IPS-18a (cell line): Measurements from ENCODE around the gene ZNF805.
A peak's percentile ranks its signal among the peaks of the same experiment; 100 is the strongest.
"Not testable (repeated sequence)": the region's sequence is repeated elsewhere in the genome, so short reads cannot be mapped to it uniquely, and the experiment has no call there.

Source experiments
- H3K27ac ChIP-seq: one replicate; pipeline ENCODE4 v1.5.1; 2013; ENCODE audit warnings: low read length
- H3K27me3 ChIP-seq: one replicate; pipeline ENCODE4 v1.6.1; 2013; ENCODE audit warnings: mild to moderate bottlenecking, low read length; ENCODE audit not compliant: control insufficient read depth, insufficient read depth
- H3K36me3 ChIP-seq: one replicate; pipeline ENCODE4 v1.6.1; 2013; ENCODE audit warnings: low read depth, low read length; ENCODE audit not compliant: control insufficient read depth
- H3K4me1 ChIP-seq: one replicate; pipeline ENCODE4 v1.6.1; 2013; ENCODE audit warnings: low read depth, low read length; ENCODE audit not compliant: control insufficient read depth
- H3K4me3 ChIP-seq: one replicate; pipeline ENCODE4 v1.5.1; 2013; ENCODE audit warnings: low read length
- H3K9ac ChIP-seq: one replicate; pipeline ENCODE4 v1.6.1; 2013; ENCODE audit warnings: mild to moderate bottlenecking, low read length, moderate library complexity
- H3K9me3 ChIP-seq: one replicate; pipeline ENCODE4 v1.6.1; 2013; ENCODE audit warnings: low read depth, low read length; ENCODE audit not compliant: control insufficient read depth

Gene ZNF805

GRCh38 chr19:57239982-57240310, 486 bp upstream of the ZNF805 start:
- no peaks in the 10 kb centered on the region for H3K9me3 ChIP-seq
- peak overlapping the region; percentile 76 for H3K9ac ChIP-seq
- peaks cover 6% of the 10 kb centered on the region for H3K36me3 ChIP-seq

DNA sequence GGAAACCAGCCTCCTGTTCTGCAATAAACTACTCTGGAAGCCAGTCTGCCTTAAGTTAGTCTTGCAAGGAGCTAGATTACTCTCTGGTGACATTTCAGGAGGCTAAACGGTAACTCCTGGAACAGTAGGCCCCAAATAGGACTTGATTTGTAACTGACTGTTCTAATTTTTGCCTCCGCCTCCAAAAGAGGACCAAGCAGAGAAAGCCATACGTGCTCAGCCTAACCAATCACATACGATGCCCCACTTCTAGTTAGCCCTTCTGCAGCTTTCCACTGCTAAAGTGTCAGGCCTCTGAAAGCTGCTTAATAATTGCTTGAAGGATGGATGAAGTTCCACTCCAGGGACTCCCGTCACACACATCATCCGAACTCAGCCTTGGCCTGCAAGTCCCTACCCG, 744 bp downstream of the ZNF805 start:
- Histone ChIP-seq H3K4me3 (peak overlapping the region; percentile 89), H3K9ac (peak overlapping the region; percentile 76), H3K4me1 (no peaks in the 10 kb centered on the region), H3K27ac (no peak overlapping the region), H3K36me3 (peaks cover 11% of the 10 kb centered on the region), H3K27me3 (no peaks in the 10 kb centered on the region), H3K9me3 (no peaks in the 10 kb centered on the region)

More at GRCh38 chr19:57239982-57240310, 486 bp upstream of the ZNF805 start:
- Histone ChIP-seq H3K4me1 (no peaks in the 10 kb centered on the region), H3K27ac (peak overlapping the region; percentile 79), H3K27me3 (no peaks in the 10 kb centered on the region), H3K4me3 (peak overlapping the region; percentile 89)

DNA sequence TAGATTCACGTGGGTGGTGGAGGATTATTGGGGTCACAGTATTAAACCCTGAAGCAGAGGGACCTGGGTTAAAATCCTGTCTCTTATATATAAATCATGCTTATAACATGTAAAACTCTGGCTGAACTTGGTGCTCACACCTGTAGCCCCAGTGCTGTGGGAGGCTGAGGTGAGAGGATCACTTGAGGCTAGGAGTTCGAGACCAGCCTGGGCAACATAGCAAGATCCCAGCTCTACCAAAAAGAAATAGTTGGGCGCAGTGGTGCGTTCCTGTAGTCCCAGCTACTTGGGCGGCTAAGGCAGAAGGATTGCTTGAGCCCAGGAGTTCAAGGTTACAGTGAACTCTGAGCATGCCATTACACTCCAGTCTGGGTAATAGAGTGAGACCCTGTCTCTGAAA, 2.4 kb downstream of the ZNF805 start:
- Histone ChIP-seq H3K36me3 (peaks cover 16% of the 10 kb centered on the region), H3K27me3 (no peaks in the 10 kb centered on the region), H3K9me3 (no peaks in the 10 kb centered on the region), H3K4me1 (no peaks in the 10 kb centered on the region), H3K4me3 (no peak overlapping the region), H3K9ac (no peak overlapping the region), H3K27ac (no peak overlapping the region)

GRCh38 chr19:57244513-57244912, 4.1 kb downstream of the ZNF805 start:
- Histone ChIP-seq H3K4me3 (no peak overlapping the region), H3K27ac (no peak overlapping the region), H3K4me1 (no peaks in the 10 kb centered on the region), H3K36me3 (peaks cover 23% of the 10 kb centered on the region), H3K9me3 (no peaks in the 10 kb centered on the region), H3K9ac (no peak overlapping the region), H3K27me3 (no peaks in the 10 kb centered on the region)

- Histone ChIP-seq H3K27ac (no peak overlapping the region), H3K9ac (no peak overlapping the region), H3K36me3 (peaks cover 23% of the 10 kb centered on the region), H3K9me3 (no peaks in the 10 kb centered on the region), H3K4me1 (no peaks in the 10 kb centered on the region), H3K27me3 (no peaks in the 10 kb centered on the region), H3K4me3 (no peak overlapping the region)
Measured at GRCh38 chr19:57245066-57245465, 4.6 kb downstream of the ZNF805 start.

DNA sequence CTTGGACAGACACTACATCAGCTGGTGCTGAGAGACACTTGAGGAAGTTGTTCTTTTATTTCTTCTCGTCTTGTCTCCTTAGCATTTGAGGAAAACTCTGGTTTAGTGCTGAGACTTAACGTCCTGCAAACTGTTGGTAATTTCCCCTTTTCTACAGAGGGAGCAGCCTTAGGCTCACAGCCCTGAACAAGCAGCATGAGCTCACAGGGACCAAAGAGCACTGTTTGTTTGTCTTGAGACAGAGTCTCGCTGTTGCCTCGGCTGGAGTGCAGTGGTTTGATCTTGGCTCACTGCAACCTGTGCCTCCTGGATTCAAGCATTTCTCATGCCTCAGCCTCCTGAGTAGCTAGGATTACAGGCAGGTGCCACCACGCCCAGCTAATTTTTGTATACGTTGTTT, 5.5 kb downstream of the ZNF805 start:
- Histone ChIP-seq H3K4me3 (no peak overlapping the region), H3K9ac (no peak overlapping the region), H3K27ac (no peak overlapping the region)

DNA sequence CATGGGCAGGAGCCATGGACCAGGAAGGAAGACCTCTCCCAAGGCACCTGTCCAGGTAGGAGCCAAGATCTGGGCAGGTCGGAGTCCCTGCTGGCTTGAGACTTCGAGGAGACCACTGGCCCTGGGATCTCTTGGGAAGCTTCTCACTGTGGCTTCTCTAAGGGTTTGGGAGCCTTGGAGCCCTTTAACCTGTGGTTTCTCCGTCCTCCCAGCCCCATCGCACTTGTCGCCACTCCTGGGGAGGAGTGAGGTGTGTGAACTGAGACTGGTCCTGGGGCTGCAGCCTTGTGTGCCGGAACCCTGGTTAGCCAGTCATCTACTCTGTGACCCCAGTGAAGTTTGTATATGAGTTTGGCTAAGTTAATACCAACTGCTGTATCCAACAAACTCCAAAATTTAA, 8.2 kb downstream of the ZNF805 start:
- Histone ChIP-seq H3K27ac (no peak overlapping the region), H3K27me3 (no peaks in the 10 kb centered on the region), H3K4me3 (no peak overlapping the region), H3K9ac (no peak overlapping the region), H3K4me1 (no peaks in the 10 kb centered on the region), H3K9me3 (no peaks in the 10 kb centered on the region), H3K36me3 (peaks cover 51% of the 10 kb centered on the region)

More for the DNA sequence above, 5.5 kb downstream of the ZNF805 start:
- Histone ChIP-seq H3K4me1 (no peaks in the 10 kb centered on the region), H3K9me3 (no peaks in the 10 kb centered on the region), H3K36me3 (peaks cover 29% of the 10 kb centered on the region), H3K27me3 (no peaks in the 10 kb centered on the region)

GRCh38 chr19:57249329-57249728, 8.9 kb downstream of the ZNF805 start:
- Histone ChIP-seq H3K4me3 (no peak overlapping the region), H3K27ac (no peak overlapping the region), H3K9ac (no peak overlapping the region), H3K9me3 (no peaks in the 10 kb centered on the region), H3K4me1 (no peaks in the 10 kb centered on the region), H3K36me3 (peaks cover 56% of the 10 kb centered on the region), H3K27me3 (no peaks in the 10 kb centered on the region)

DNA sequence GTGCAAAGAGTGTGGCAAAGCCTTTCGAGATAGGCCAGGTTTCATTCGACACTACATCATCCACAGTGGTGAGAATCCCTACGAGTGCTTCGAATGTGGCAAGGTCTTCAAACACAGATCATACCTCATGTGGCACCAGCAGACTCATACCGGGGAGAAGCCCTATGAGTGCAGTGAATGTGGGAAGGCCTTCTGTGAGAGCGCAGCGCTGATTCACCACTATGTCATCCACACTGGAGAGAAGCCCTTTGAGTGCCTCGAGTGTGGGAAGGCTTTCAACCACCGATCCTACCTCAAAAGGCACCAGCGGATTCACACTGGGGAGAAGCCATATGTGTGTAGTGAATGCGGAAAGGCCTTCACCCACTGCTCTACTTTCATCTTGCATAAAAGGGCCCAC, 13.3 kb downstream of the ZNF805 start:
- H3K27ac ChIP-seq, H3K4me3 ChIP-seq, H3K9ac ChIP-seq, H3K4me1 ChIP-seq, H3K9me3 ChIP-seq, H3K27me3 ChIP-seq: not testable (repeated sequence)
- H3K36me3 ChIP-seq: peaks cover 46% of the 10 kb centered on the region

DNA sequence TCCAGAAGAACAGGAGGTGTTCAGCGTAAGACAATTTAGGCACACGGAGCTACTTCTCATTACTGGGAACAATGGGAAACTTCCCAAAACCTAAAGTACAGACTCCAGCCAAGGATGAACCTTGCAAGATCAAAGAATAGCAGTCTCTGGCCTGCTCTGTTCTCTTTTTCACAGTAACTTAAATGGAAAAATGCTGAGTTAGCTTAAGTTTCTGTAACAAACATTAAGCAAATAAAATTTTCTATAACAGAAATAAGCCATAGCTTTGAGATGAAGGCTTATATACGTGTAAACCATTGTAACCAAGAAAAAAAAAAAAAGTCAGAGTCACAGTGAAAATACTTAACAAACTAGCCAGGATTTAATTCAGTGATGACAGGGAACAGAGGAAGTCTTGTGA, 21.6 kb downstream of the ZNF805 start:
- H3K27me3 ChIP-seq: no peaks in the 10 kb centered on the region
- no peak overlapping the region for H3K9ac ChIP-seq
- H3K36me3 ChIP-seq: peaks cover 2% of the 10 kb centered on the region
- peaks cover 5% of the 10 kb centered on the region for H3K4me1 ChIP-seq
- H3K27ac ChIP-seq: no peak overlapping the region
- no peak overlapping the region for H3K4me3 ChIP-seq
- no peaks in the 10 kb centered on the region for H3K9me3 ChIP-seq

GRCh38 chr19:57263244-57263741, 22.9 kb downstream of the ZNF805 start:
- peaks cover 2% of the 10 kb centered on the region for H3K36me3 ChIP-seq
- no peak overlapping the region for H3K9ac ChIP-seq
- no peak overlapping the region for H3K4me3 ChIP-seq
- no peak overlapping the region for H3K27ac ChIP-seq
- H3K4me1 ChIP-seq: peaks cover 5% of the 10 kb centered on the region
- no peaks in the 10 kb centered on the region for H3K9me3 ChIP-seq
- H3K27me3 ChIP-seq: no peaks in the 10 kb centered on the region

DNA sequence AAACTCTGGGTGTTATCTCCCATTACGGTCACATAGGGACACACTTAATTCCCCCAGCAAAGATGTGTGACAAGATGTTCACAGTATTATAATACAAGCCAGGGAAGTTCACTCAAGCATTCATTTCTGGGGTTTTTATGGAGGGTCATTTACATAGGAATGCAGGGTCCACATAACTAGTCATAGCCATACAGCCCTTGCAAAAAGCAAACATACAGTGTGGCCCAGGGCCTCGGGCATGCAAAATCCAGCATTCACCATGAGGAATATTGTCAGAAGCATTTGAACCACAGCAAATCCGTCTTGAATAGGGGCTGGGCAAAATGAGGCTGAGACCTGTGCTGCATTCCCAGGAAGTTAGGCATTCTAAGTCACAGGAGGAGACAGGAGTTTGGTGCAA, 26.9 kb downstream of the ZNF805 start:
- Histone ChIP-seq H3K27me3 (no peaks in the 10 kb centered on the region), H3K36me3 (no peaks in the 10 kb centered on the region), H3K4me1 (peaks cover 5% of the 10 kb centered on the region), H3K9me3 (no peaks in the 10 kb centered on the region), H3K27ac (no peak overlapping the region), H3K9ac (no peak overlapping the region), H3K4me3 (no peak overlapping the region)
